PC-9 (cell line): ENCODE data around the gene FUT4. TPM values are rescaled to one million over a fixed set of nuclear protein-coding genes. Genes with fewer than 3 reads are reported as not detected.
A peak's percentile ranks its signal among the peaks of the same experiment; 100 is the strongest.

ENCODE experiments used
- BruUV-seq: library from RNA; stranded (reverse); fragments of 400-500 nt; replicated peaks from 2 replicates; lab custom pipeline; 2021; lab: Mats Ljungman, UMichigan
- CTCF ChIA-PET: fragments of 300-600 bp; sonication (Branson Sonifier 250); formaldehyde crosslinking; loops from one replicate; lab custom pipeline; 2022; ENCODE audit warnings: antibody characterized with exemption; lab: Charles Lee
- POLR2A ChIA-PET: fragments of 300-600 bp; sonication (Branson Sonifier 250); formaldehyde crosslinking; loops from one replicate; lab custom pipeline; 2022; ENCODE audit warnings: antibody characterized with exemption; ENCODE audit not compliant: unreplicated experiment; lab: Charles Lee
- DNase-seq, 2 experiments: peaks; one replicate each; pipeline versions ENCODE4 v3.0.0 to v3.0.0-alpha.2; 2015 to 2022; ENCODE audit warnings: mixed read lengths in 1 of 2
- H2AFZ ChIP-seq: fragments of 200-600 bp; sonication (generic); 2 replicates; pipeline ENCODE4 v1.8.1; 2017; ENCODE audit warnings: antibody characterized with exemption
- H3F3A ChIP-seq: fragments of 200-600 bp; sonication (generic); 2 replicates; pipeline ENCODE4 v1.8.1; 2017; ENCODE audit warnings: antibody characterized with exemption, mild to moderate bottlenecking, low read depth; ENCODE audit not compliant: insufficient read depth
- H3K27ac ChIP-seq: fragments of 200-600 bp; sonication (generic); 2 replicates; pipeline ENCODE4 v1.6.1; 2016; ENCODE audit warnings: mixed run types
- H3K27me3 ChIP-seq: fragments of 200-600 bp; sonication (generic); 2 replicates; pipeline ENCODE4 v1.6.1; 2016; ENCODE audit warnings: low read depth, mixed run types; ENCODE audit not compliant: insufficient read depth
- H3K36me3 ChIP-seq: fragments of 200-600 bp; sonication (generic); 2 replicates; pipeline ENCODE4 v1.6.1; 2016; ENCODE audit warnings: low read depth, mixed run types
- H3K4me1 ChIP-seq: fragments of 200-600 bp; sonication (generic); replicated peaks from 2 replicates; pipeline ENCODE4 v1.6.1; 2016; ENCODE audit warnings: mixed run types; ENCODE audit not compliant: insufficient read depth
- H3K4me2 ChIP-seq: fragments of 200-600 bp; sonication (generic); 2 replicates; pipeline ENCODE4 v1.6.1; 2017; ENCODE audit warnings: mixed run types
- H3K4me3 ChIP-seq: fragments of 200-600 bp; sonication (generic); 2 replicates; pipeline ENCODE4 v1.6.1; 2016; ENCODE audit warnings: mixed run types
- H3K79me2 ChIP-seq: fragments of 200-600 bp; sonication (generic); 2 replicates; pipeline ENCODE4 v1.6.1; 2017; ENCODE audit warnings: low read depth, mixed run types
- H3K9me2 ChIP-seq: fragments of 200-600 bp; sonication (generic); 2 replicates; pipeline ENCODE4 v1.8.1; 2017; ENCODE audit warnings: mild to moderate bottlenecking; ENCODE audit not compliant: insufficient read depth
- H3K9me3 ChIP-seq: fragments of 200-600 bp; sonication (generic); 2 replicates; pipeline ENCODE4 v1.8.1; 2016; ENCODE audit warnings: low read depth; ENCODE audit not compliant: insufficient read depth
- H4K20me1 ChIP-seq: fragments of 200-600 bp; sonication (generic); 2 replicates; pipeline ENCODE4 v1.8.1; 2017; ENCODE audit not compliant: insufficient read depth
- EZH2 ChIP-seq: fragments of 200-600 bp; sonication (generic); IDR thresholded peaks from 2 replicates; pipeline ENCODE4 v1.8.0; 2017; ENCODE audit warnings: antibody characterized with exemption, low read depth
- intact Hi-C: fragments of 100-400 bp; cut with micrococcal nuclease; formaldehyde crosslinking; loops from one replicate; pipeline ENCODE4 v1.10.0; 2022; ENCODE audit not compliant: unreplicated experiment
- total RNA-seq: library from RNA; stranded (reverse); gene quantifications from 2 replicates; pipeline ENCODE4 v1.2.3, GENCODE V29; 2021
- TF ChIP-seq, protein P1 (sequence below): fragments of 200-600 bp; sonication (generic); conservative IDR thresholded peaks from 2 replicates; pipeline ENCODE4 v1.6.1; 2017; ENCODE audit warnings: mixed run types, antibody characterized with exemption, mild to moderate bottlenecking, moderate library complexity

FUT4 gene
- total RNA-seq, 1 experiment from 2014 or later = 1.9 TPM

DNA sequence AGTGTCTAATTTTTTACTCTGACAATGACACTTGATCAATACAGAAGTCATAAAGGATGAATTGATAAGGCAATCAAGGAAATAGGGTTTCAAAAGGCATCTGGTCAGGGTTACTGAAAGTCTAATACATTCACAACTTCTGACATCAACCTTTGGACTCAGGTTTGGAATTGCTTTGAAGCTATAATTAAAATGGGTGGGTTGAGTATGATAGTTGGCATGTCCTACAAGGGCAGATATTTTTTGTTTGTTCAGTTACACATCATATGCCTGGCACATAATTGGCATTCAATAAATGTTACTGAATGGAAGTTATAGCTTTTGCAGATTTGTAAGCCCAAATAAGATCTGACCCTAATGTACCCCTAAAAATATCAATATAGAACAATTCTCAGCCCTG is 7.3 kb upstream of the FUT4 start:
- H3F3A ChIP-seq = no peaks in the 10 kb centered on the region
- H3K4me1 ChIP-seq = peaks cover 16% of the 10 kb centered on the region
- no peaks in the 10 kb centered on the region for H3K9me2 ChIP-seq
- intact Hi-C loops = no loop called here
- H3K27me3 ChIP-seq = no peaks in the 10 kb centered on the region
- H3K79me2 ChIP-seq = no peaks in the 10 kb centered on the region
- ChIA-PET POLR2A (no interaction called here), CTCF (no interaction called here)
- no peak overlapping the region for H3K4me2 ChIP-seq
- BruUV-seq = no TSS peak
- H3K27ac ChIP-seq = no peak overlapping the region
- no peak for TF ChIP-seq EZH2
- TF ChIP-seq, protein P1, sequence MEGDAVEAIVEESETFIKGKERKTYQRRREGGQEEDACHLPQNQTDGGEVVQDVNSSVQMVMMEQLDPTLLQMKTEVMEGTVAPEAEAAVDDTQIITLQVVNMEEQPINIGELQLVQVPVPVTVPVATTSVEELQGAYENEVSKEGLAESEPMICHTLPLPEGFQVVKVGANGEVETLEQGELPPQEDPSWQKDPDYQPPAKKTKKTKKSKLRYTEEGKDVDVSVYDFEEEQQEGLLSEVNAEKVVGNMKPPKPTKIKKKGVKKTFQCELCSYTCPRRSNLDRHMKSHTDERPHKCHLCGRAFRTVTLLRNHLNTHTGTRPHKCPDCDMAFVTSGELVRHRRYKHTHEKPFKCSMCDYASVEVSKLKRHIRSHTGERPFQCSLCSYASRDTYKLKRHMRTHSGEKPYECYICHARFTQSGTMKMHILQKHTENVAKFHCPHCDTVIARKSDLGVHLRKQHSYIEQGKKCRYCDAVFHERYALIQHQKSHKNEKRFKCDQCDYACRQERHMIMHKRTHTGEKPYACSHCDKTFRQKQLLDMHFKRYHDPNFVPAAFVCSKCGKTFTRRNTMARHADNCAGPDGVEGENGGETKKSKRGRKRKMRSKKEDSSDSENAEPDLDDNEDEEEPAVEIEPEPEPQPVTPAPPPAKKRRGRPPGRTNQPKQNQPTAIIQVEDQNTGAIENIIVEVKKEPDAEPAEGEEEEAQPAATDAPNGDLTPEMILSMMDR = no peak
- H2AFZ ChIP-seq = no peak overlapping the region
- no peaks in the 10 kb centered on the region for H4K20me1 ChIP-seq
- no peak overlapping the region for H3K4me3 ChIP-seq
- DNase-seq = no peak
- H3K36me3 ChIP-seq = no peaks in the 10 kb centered on the region
- no peaks in the 10 kb centered on the region for H3K9me3 ChIP-seq

DNA sequence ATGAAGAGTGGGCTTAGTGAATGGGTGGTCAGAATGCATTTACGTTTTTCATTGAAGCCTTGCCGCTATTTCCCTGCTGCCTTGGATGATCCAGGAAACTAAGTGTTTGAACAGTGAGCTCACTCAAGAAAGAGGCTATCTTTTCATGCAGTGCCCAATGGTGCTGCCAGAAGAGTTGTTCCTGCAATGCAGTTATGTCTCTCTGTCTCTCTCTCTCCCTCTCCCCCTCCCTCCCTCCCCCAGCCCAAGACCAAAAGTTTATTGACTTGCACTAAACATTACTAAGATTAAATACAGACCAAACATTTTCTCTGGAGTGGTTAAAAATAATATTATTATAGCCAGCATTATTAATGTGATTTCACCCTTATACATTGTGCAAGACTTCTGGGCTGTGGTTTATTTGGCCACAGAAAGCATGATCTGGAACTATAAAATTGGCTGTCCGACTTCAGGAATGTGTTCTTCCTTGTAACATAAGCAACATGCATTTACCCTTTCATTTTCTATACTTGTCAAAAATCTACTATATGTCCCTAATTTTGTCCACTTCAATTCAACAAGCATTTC is 6.6 kb upstream of the FUT4 start:
- no peak overlapping the region for H3K27ac ChIP-seq
- H3K79me2 ChIP-seq = no peaks in the 10 kb centered on the region
- H3K36me3 ChIP-seq = no peaks in the 10 kb centered on the region
- TF ChIP-seq EZH2 = no peak
- TF ChIP-seq, protein P1 = no peak
- H3F3A ChIP-seq = no peaks in the 10 kb centered on the region
- H3K4me1 ChIP-seq = peaks cover 16% of the 10 kb centered on the region
- no peaks in the 10 kb centered on the region for H3K9me2 ChIP-seq
- ChIA-PET CTCF (no interaction called here), POLR2A (no interaction called here)
- H3K9me3 ChIP-seq = no peaks in the 10 kb centered on the region
- no peaks in the 10 kb centered on the region for H3K27me3 ChIP-seq
- H2AFZ ChIP-seq = no peak overlapping the region
- DNase-seq = peak in 1 of 2 experiments; percentile 63
- BruUV-seq = no TSS peak
- no peak overlapping the region for H3K4me3 ChIP-seq
- no peaks in the 10 kb centered on the region for H4K20me1 ChIP-seq
- 0 out of 2 replicates have a peak overlapping the region, but pooled peaks have one; percentile 1 for H3K4me2 ChIP-seq
- intact Hi-C loops = no loop called here

DNA sequence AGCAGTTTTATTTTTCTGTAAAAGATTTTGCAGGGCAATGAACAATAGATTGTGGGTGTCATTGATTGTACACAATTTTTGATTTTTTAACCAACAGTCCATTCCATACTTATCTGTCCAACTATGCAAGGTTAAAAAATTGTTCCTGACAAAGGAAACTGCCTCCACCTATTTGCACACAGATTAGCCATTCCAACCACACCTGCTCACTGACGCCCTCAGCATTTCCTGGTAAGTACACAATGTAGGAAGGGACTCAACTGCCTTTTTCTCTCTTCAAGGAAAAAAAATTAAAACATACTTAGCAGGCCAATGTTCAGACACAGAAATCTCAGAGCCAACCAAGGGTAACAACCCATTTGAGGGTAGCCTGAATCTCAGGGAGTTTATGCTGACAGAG is 4.3 kb upstream of the FUT4 start:
- no peaks in the 10 kb centered on the region for H3K27me3 ChIP-seq
- no peaks in the 10 kb centered on the region for H3K9me2 ChIP-seq
- no peaks in the 10 kb centered on the region for H3K79me2 ChIP-seq
- TF ChIP-seq, protein P1 = no peak
- TF ChIP-seq EZH2 = no peak
- no TSS peak for BruUV-seq
- peaks cover 26% of the 10 kb centered on the region for H3K4me1 ChIP-seq
- DNase-seq = peak in 1 of 2 experiments; percentile 66
- no peaks in the 10 kb centered on the region for H4K20me1 ChIP-seq
- H3F3A ChIP-seq = peaks cover 11% of the 10 kb centered on the region
- H3K4me3 ChIP-seq = no peak overlapping the region
- ChIA-PET CTCF (no interaction called here), POLR2A (no interaction called here)
- H3K4me2 ChIP-seq = no peak overlapping the region
- no peaks in the 10 kb centered on the region for H3K36me3 ChIP-seq
- intact Hi-C loops = no loop called here
- no peak overlapping the region for H2AFZ ChIP-seq
- H3K27ac ChIP-seq = no peak overlapping the region
- H3K9me3 ChIP-seq = no peaks in the 10 kb centered on the region
